MM.1S (cell line): ENCODE results near the gene BTRC.

Experiments
- DNase-seq: peaks from one replicate; pipeline ENCODE4 v3.0.0-alpha.2; 2015
- H2AFZ ChIP-seq: fragments of 300-600 bp; sonication (generic); 2 replicates; pipeline ENCODE4 v1.6.0; 2016; ENCODE audit warnings: antibody characterized with exemption, low read length
- H3F3A ChIP-seq: fragments of 300-600 bp; sonication (generic); 2 replicates; pipeline ENCODE4 v1.6.1; 2016; ENCODE audit warnings: mild to moderate bottlenecking, antibody characterized with exemption, low read length, moderate library complexity, mixed read lengths; ENCODE audit not compliant: insufficient read depth
- H3K27ac ChIP-seq: fragments of 300-600 bp; sonication (generic); 2 replicates; pipeline ENCODE4 v1.5.1; 2016; ENCODE audit warnings: mild to moderate bottlenecking, low read length
- H3K27me3 ChIP-seq: fragments of 300-600 bp; sonication (generic); replicated peaks from 2 replicates; pipeline ENCODE4 v1.6.0; 2016; ENCODE audit warnings: low read length; ENCODE audit not compliant: insufficient read depth
- H3K36me3 ChIP-seq: fragments of 300-600 bp; sonication (generic); replicated peaks from 2 replicates; pipeline ENCODE4 v1.6.1; 2016; ENCODE audit warnings: mild to moderate bottlenecking, low read length, mixed read lengths; ENCODE audit not compliant: insufficient read depth
- H3K4me1 ChIP-seq: fragments of 300-600 bp; sonication (generic); 2 replicates; pipeline ENCODE4 v1.6.1; 2016; ENCODE audit warnings: low read length, mixed read lengths
- H3K4me2 ChIP-seq: fragments of 300-600 bp; sonication (generic); 2 replicates; pipeline ENCODE4 v1.6.0; 2016; ENCODE audit warnings: low read depth, low read length
- H3K4me3 ChIP-seq: fragments of 300-600 bp; sonication (generic); 2 replicates; pipeline ENCODE4 v1.5.1; 2016; ENCODE audit warnings: low read length, mixed read lengths
- H3K79me2 ChIP-seq: fragments of 300-600 bp; sonication (generic); 2 replicates; pipeline ENCODE4 v1.6.1; 2016; ENCODE audit warnings: mixed run types, low read length, mixed read lengths
- H3K9ac ChIP-seq: fragments of 300-600 bp; sonication (generic); 2 replicates; pipeline ENCODE4 v1.6.1; 2016; ENCODE audit warnings: low read length, mixed read lengths
- H3K9me2 ChIP-seq: fragments of 300-600 bp; sonication (generic); replicated peaks from 2 replicates; pipeline ENCODE4 v1.6.1; 2016; ENCODE audit warnings: mild to moderate bottlenecking, low read length, mixed read lengths; ENCODE audit not compliant: insufficient read depth
- H3K9me3 ChIP-seq: fragments of 300-600 bp; sonication (generic); replicated peaks from 2 replicates; pipeline ENCODE4 v1.6.1; 2016; ENCODE audit warnings: mild to moderate bottlenecking, low read length, mixed read lengths; ENCODE audit not compliant: insufficient read depth
- H4K20me1 ChIP-seq: fragments of 300-600 bp; sonication (generic); 2 replicates; pipeline ENCODE4 v1.6.1; 2016; ENCODE audit warnings: mild to moderate bottlenecking, low read length, moderate library complexity, mixed read lengths; ENCODE audit not compliant: insufficient read depth
- EZH2 ChIP-seq: fragments of 300-600 bp; sonication (generic); optimal IDR thresholded peaks from 2 replicates; pipeline ENCODE3; 2017; ENCODE audit warnings: low read depth, mild to moderate bottlenecking, antibody characterized with exemption, low read length, mixed read lengths
- EZH2phosphoT487 ChIP-seq: fragments of 300-600 bp; sonication (generic); IDR thresholded peaks from 2 replicates; pipeline ENCODE4 v1.6.1; 2018; ENCODE audit warnings: antibody characterized with exemption, low read length
- TF ChIP-seq, protein P1 (sequence below): fragments of 300-600 bp; sonication (generic); IDR thresholded peaks from 2 replicates; pipeline ENCODE4 v1.5.1; 2016; ENCODE audit warnings: antibody characterized with exemption, low read length, mixed read lengths

BTRC gene

DNA sequence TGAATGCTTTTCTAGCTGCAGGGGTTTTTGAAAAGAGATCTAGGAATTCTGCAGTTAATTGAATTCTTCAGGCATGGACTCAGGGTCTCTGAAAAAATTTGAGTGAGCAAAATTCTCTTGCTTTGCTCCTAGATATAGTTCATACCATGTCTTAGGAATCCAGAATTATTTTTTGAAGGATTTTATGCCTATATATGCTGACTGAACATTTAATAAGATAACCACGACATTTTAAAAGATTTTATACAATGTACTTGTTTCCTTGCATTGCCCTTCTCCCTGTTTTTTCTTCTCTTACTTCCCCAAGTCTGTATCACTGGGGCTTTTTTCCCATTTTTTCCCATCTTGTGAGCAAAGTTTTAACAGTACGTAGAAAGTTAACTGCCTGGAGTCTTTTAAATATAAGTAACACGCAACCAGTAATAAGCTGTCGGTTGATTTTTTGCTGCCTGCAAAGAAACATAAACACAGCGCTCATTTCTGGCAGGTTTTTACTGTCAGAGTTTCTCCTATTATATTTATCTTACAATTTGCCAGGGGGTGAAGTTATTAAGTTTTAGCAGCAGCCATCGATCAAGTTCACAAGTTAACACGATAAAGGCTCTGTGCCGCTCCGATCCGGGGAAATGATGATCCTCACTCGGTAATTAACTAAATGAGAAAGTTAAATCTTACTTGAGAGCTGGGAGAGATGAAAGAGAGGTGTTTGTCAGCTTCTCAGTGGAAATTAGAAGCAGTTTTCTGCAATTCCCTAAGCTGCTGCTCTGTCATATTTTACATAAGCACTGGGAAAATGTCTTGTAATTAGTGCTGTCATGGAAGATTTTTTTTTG is 153.1 kb downstream of the BTRC start:
- Histone ChIP-seq H3K27me3 (no peaks in the 10 kb centered on the region), H3K27ac (no peak overlapping the region), H4K20me1 (no peaks in the 10 kb centered on the region), H3F3A (0 out of 2 replicates have a peak, but pooled peaks cover 4% of the 10 kb centered on the region), H3K9me3 (no peaks in the 10 kb centered on the region), H3K4me2 (no peak overlapping the region), H3K79me2 (no peaks in the 10 kb centered on the region), H3K36me3 (no peaks in the 10 kb centered on the region), H2AFZ (no peak overlapping the region), H3K9me2 (no peaks in the 10 kb centered on the region), H3K4me1 (peaks cover 16% of the 10 kb centered on the region; the same call in 1 of the 2 replicates), H3K4me3 (no peak overlapping the region), H3K9ac (no peak overlapping the region)
- DNase-seq: no peak
- no peak for TF ChIP-seq EZH2phosphoT487
- TF ChIP-seq, protein P1, sequence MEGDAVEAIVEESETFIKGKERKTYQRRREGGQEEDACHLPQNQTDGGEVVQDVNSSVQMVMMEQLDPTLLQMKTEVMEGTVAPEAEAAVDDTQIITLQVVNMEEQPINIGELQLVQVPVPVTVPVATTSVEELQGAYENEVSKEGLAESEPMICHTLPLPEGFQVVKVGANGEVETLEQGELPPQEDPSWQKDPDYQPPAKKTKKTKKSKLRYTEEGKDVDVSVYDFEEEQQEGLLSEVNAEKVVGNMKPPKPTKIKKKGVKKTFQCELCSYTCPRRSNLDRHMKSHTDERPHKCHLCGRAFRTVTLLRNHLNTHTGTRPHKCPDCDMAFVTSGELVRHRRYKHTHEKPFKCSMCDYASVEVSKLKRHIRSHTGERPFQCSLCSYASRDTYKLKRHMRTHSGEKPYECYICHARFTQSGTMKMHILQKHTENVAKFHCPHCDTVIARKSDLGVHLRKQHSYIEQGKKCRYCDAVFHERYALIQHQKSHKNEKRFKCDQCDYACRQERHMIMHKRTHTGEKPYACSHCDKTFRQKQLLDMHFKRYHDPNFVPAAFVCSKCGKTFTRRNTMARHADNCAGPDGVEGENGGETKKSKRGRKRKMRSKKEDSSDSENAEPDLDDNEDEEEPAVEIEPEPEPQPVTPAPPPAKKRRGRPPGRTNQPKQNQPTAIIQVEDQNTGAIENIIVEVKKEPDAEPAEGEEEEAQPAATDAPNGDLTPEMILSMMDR: no peak
- no peak for TF ChIP-seq EZH2

DNA sequence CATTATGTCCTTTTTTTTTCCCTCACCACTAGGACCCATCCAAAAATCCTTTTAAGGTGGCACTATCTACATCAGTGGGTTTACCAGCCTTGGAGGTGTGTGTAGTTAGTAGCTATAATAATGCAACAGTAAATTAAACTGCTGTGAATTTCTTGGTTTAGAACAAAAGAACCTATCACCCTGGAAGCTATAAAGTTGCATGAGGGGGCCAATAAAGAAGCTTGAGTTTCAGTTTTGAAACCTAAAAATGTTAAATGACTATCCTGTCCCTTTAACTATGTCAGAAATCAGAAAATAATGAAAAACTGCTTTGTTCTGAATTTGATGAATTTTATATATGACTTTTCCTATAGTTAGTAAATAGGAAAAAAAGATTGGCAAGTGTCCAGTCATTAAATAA is 153.9 kb downstream of the BTRC start:
- Histone ChIP-seq H3K9me2 (no peaks in the 10 kb centered on the region), H4K20me1 (no peaks in the 10 kb centered on the region), H3K27ac (no peak overlapping the region), H3K79me2 (no peaks in the 10 kb centered on the region), H3F3A (0 out of 2 replicates have a peak, but pooled peaks cover 4% of the 10 kb centered on the region), H3K27me3 (no peaks in the 10 kb centered on the region), H3K4me2 (no peak overlapping the region), H2AFZ (no peak overlapping the region), H3K4me3 (no peak overlapping the region), H3K9ac (no peak overlapping the region), H3K4me1 (peaks cover 20% of the 10 kb centered on the region), H3K36me3 (no peaks in the 10 kb centered on the region), H3K9me3 (no peaks in the 10 kb centered on the region)
- no peak for DNase-seq
- TF ChIP-seq EZH2: no peak
- TF ChIP-seq, protein P1: no peak
- TF ChIP-seq EZH2phosphoT487: no peak

DNA sequence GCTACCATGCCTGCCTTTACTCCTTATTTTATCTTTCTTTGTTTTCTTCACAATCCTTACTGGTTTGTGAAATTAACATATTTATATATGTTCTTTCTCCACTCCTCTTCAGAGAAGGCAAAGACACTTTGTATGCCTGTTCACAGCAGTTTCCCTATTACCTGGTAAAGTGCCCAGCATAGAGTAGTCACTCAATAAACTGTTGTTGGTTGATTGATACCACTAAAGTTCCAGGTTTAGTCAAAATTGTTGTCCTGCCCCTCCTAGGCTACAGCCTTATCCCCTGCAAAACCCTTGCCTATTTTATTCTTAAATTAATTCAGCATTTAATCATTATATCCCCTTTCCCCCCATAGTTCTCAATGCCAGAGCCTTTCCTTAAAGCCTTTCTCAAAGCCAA is 158.0 kb downstream of the BTRC start:
- H3K79me2 ChIP-seq: no peaks in the 10 kb centered on the region
- no peak overlapping the region for H2AFZ ChIP-seq
- H3K9me3 ChIP-seq: no peaks in the 10 kb centered on the region
- no peak for DNase-seq
- no peaks in the 10 kb centered on the region for H3K27me3 ChIP-seq
- TF ChIP-seq, protein P1: no peak
- TF ChIP-seq EZH2 (no peak), EZH2phosphoT487 (no peak)
- H3K4me3 ChIP-seq: no peak overlapping the region
- H3F3A ChIP-seq: no peaks in the 10 kb centered on the region
- H3K9ac ChIP-seq: no peak overlapping the region
- peaks cover 4% of the 10 kb centered on the region; the same call in 1 of the 2 replicates for H3K4me1 ChIP-seq
- H3K4me2 ChIP-seq: peak overlapping the region; percentile 11; the same call in 1 of the 2 replicates
- H3K9me2 ChIP-seq: no peaks in the 10 kb centered on the region
- no peaks in the 10 kb centered on the region for H4K20me1 ChIP-seq
- no peak overlapping the region for H3K27ac ChIP-seq
- no peaks in the 10 kb centered on the region for H3K36me3 ChIP-seq
